Neuronal stem cell (in vitro differentiated cells): ENCODE results near the gene CCDC186.

ENCODE experiments used
- DNase-seq: peaks from one replicate; pipeline ENCODE4 v3.0.0-alpha.2; 2013; ENCODE audit warnings: low spot score
- H2AFZ ChIP-seq: one replicate; pipeline ENCODE4 v1.6.1; 2013; ENCODE audit warnings: mild to moderate bottlenecking, low read length, inconsistent platforms
- H2AK5ac ChIP-seq: 2 replicates; pipeline ENCODE4 v1.6.1; 2013; ENCODE audit warnings: low read depth, mild to moderate bottlenecking, inconsistent platforms, low read length, moderate library complexity, mixed read lengths
- H2BK120ac ChIP-seq: 2 replicates; pipeline ENCODE4 v1.6.1; 2013; ENCODE audit warnings: low read depth, mild to moderate bottlenecking, inconsistent platforms, low read length, moderate library complexity, mixed read lengths
- H2BK12ac ChIP-seq: one replicate; pipeline ENCODE4 v1.6.1; 2013; ENCODE audit warnings: low read length, inconsistent platforms
- H2BK15ac ChIP-seq: 2 replicates; pipeline ENCODE4 v1.6.1; 2013; ENCODE audit warnings: mild to moderate bottlenecking, low read length, inconsistent platforms, mixed read lengths
- H2BK5ac ChIP-seq: one replicate; pipeline ENCODE4 v1.6.1; 2013; ENCODE audit warnings: inconsistent platforms, mild to moderate bottlenecking, low read length, moderate library complexity
- H3K14ac ChIP-seq: one replicate; pipeline ENCODE4 v1.6.1; 2013; ENCODE audit warnings: low read length, inconsistent platforms
- H3K18ac ChIP-seq: 2 replicates; pipeline ENCODE4 v1.6.1; 2013; ENCODE audit warnings: low read length, inconsistent platforms
- H3K23ac ChIP-seq: 2 replicates; pipeline ENCODE4 v1.6.1; 2013; ENCODE audit warnings: low read depth, mild to moderate bottlenecking, mixed read lengths, low read length, inconsistent platforms; ENCODE audit not compliant: poor library complexity
- H3K27ac ChIP-seq: replicated peaks from 3 replicates; pipeline ENCODE4 v1.5.1; 2013; ENCODE audit warnings: low read length, inconsistent platforms
- H3K27me3 ChIP-seq, 3 experiments: 2 replicates each; pipeline ENCODE4 v1.6.1; 2013; ENCODE audit warnings: low read length in 3 of 3, mild to moderate bottlenecking in 2 of 3, inconsistent platforms in 1 of 3, low read depth in 1 of 3, mixed read lengths in 1 of 3, moderate library complexity in 1 of 3; ENCODE audit not compliant: control insufficient read depth in 3 of 3, insufficient read depth in 3 of 3
- H3K36me3 ChIP-seq, 2 donors: replicated peaks in 1 of 2; 2 replicates each; pipeline ENCODE4 v1.6.1; 2013; ENCODE audit warnings: low read length in 2 of 2; ENCODE audit not compliant: control insufficient read depth in 2 of 2, insufficient read depth in 2 of 2
- H3K4ac ChIP-seq: 2 replicates; pipeline ENCODE4 v1.6.1; 2013; ENCODE audit warnings: inconsistent platforms, mild to moderate bottlenecking, low read length, moderate library complexity
- H3K4me1 ChIP-seq, 2 donors: 1 replicate in 1 of 2; 2 replicates in 1 of 2; pipeline ENCODE4 v1.6.1; 2013; ENCODE audit warnings: low read length in 2 of 2, low read depth in 1 of 2; ENCODE audit not compliant: control insufficient read depth in 2 of 2, insufficient read depth in 1 of 2
- H3K4me2 ChIP-seq: one replicate; pipeline ENCODE4 v1.6.1; 2013; ENCODE audit warnings: mild to moderate bottlenecking, low read length, inconsistent platforms; ENCODE audit not compliant: insufficient read depth, poor library complexity, severe bottlenecking
- H3K4me3 ChIP-seq, 2 donors: 2 replicates each; pipeline ENCODE4 v1.5.1; 2013; ENCODE audit warnings: low read length in 2 of 2, mild to moderate bottlenecking in 2 of 2, inconsistent platforms in 1 of 2, moderate library complexity in 1 of 2
- H3K79me1 ChIP-seq: one replicate; pipeline ENCODE4 v1.6.1; 2013; ENCODE audit warnings: low read depth, mild to moderate bottlenecking, inconsistent platforms, low read length, moderate library complexity
- H3K9ac ChIP-seq: one replicate; pipeline ENCODE4 v1.6.1; 2013; ENCODE audit warnings: mild to moderate bottlenecking, low read depth, low read length, inconsistent platforms; ENCODE audit not compliant: poor library complexity
- H3K9me3 ChIP-seq, 2 donors: replicated peaks in 1 of 2; 2 replicates each; pipeline versions ENCODE3 to v1.6.1; 2013; ENCODE audit warnings: low read length in 2 of 2, mild to moderate bottlenecking in 2 of 2, inconsistent platforms in 1 of 2, low read depth in 1 of 2, mixed read lengths in 1 of 2, moderate library complexity in 1 of 2; ENCODE audit not compliant: control insufficient read depth in 2 of 2, insufficient read depth in 1 of 2
- H4K8ac ChIP-seq: one replicate; pipeline ENCODE4 v1.6.1; 2013; ENCODE audit warnings: low read depth, mild to moderate bottlenecking, inconsistent platforms, low read length, moderate library complexity
- H4K91ac ChIP-seq: one replicate; pipeline ENCODE4 v1.6.1; 2013; ENCODE audit warnings: low read length, low read depth, mild to moderate bottlenecking, inconsistent platforms; ENCODE audit not compliant: poor library complexity
- WGBS, 2 donors: extraction: QIAGEN DNeasy Blood & Tissue Kit; methylation state at CpG; one replicate each; pipeline ENCODE4 v1.1.7; 2013; ENCODE audit warnings: missing lambda C conversion rate in 2 of 2, mixed read lengths in 1 of 2; ENCODE audit not compliant: insufficient read length in 2 of 2, insufficient replicate concordance in 1 of 2; ENCODE audit errors: extremely low coverage in 2 of 2; 5-methylcytosine and 5-hydroxymethylcytosine counted together

CCDC186 gene

DNA sequence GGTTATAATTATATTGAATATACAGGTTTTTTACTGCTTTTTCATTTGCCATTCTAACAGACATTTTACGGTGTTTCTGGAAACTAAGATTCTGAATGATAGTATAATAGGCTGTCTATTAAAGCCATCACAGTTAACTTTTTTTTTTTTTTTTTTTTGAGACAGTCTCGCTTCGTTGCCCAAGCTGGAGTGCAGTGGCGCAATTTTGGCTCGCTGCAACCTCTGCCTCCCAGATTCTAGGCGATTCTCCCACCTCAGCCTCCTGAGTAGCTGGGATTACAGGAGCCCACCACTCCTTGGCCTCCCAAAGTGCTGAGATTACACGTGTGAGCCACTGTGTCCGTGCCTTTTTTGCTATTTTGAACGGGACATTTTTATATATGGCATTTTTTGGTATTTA lies 9.6 kb upstream of the CCDC186 start:
- no peak overlapping the region for H3K27ac ChIP-seq
- peaks cover 0 to 2% (median 0%) of the 10 kb centered on the region in 3 experiments for H3K27me3 ChIP-seq
- no CpG with 5 or more reads among the region's 9 CpGs for WGBS, 2 donors
- no peaks in the 10 kb centered on the region for H3K4me1 ChIP-seq
- no peak overlapping the region for H2BK5ac ChIP-seq
- H2AFZ ChIP-seq, result no peak overlapping the region
- no peak overlapping the region for H3K14ac ChIP-seq
- no peak overlapping the region for H2BK15ac ChIP-seq
- H3K9me3 ChIP-seq, result no peaks in the 10 kb centered on the region
- H3K18ac ChIP-seq, result no peak overlapping the region
- no peak overlapping the region for H2AK5ac ChIP-seq
- H3K9ac ChIP-seq, result no peak overlapping the region
- H3K79me1 ChIP-seq, result no peaks in the 10 kb centered on the region
- H2BK12ac ChIP-seq, result no peak overlapping the region
- no peak overlapping the region for H4K91ac ChIP-seq
- no peak overlapping the region for H3K4me2 ChIP-seq
- DNase-seq, result no peak
- H3K23ac ChIP-seq, result no peak overlapping the region
- no peak overlapping the region for H3K4me3 ChIP-seq
- no peaks in the 10 kb centered on the region for H3K36me3 ChIP-seq
- H4K8ac ChIP-seq, result no peak overlapping the region
- H2BK120ac ChIP-seq, result no peak overlapping the region
- no peak overlapping the region for H3K4ac ChIP-seq

DNA sequence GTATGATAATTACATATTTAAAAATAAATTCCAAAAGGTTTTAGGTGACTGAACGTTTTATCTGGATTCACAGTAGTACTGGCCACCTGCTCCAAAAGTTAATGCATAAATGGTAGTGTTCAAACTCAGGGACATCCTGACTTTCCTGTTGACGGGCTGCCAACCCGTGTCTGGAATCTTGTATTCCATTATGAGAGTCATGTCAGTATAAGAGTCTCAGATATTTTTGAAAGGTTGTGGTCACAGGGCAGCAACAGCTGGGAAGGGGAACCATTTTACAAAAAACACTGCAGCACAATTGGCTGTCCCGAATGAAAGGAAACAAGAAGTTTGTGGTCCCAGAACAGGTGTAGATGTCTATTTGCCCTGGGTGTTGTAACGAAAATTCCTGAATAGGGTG lies 8.0 kb upstream of the CCDC186 start:
- Histone ChIP-seq H3K4me2 (no peak overlapping the region), H3K27ac (no peak overlapping the region), H2AFZ (no peak overlapping the region), H3K4ac (no peak overlapping the region), H2AK5ac (no peak overlapping the region), H3K4me1 (no peaks in the 10 kb centered on the region), H3K9ac (no peak overlapping the region), H3K23ac (no peak overlapping the region), H3K9me3 (no peaks in the 10 kb centered on the region), H4K8ac (no peak overlapping the region), H3K4me3 (no peak overlapping the region), H3K18ac (no peak overlapping the region), H4K91ac (no peak overlapping the region), H2BK5ac (no peak overlapping the region), H2BK12ac (no peak overlapping the region), H3K36me3 (no peaks in the 10 kb centered on the region), H3K14ac (no peak overlapping the region), H3K27me3 (peaks cover 0 to 3% (median 0%) of the 10 kb centered on the region in 3 experiments), H3K79me1 (no peaks in the 10 kb centered on the region), H2BK120ac (no peak overlapping the region), H2BK15ac (no peak overlapping the region)
- no CpG with 5 or more reads among the region's 5 CpGs for WGBS, 2 donors
- DNase-seq, result no peak

DNA sequence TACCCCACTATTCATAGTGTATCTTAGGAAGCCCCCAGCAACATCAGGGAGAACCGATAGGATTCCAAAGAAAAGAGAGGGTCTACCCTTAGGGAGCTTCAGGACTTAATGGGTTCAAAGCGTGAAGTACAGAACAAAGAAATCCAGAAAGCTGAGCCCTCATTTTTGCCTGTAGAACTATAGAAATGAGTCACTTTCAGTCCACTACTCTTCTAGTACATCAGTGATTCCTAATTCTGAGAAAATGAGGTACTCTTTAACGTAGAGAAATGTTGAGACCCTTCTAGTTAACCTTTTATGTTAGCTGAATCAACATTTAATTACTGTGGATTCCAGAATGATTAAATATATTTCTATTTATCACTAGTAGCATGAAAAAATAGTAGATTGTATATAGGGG lies 6.9 kb upstream of the CCDC186 start:
- H3K4me2 ChIP-seq, result no peak overlapping the region
- no peak overlapping the region for H2BK5ac ChIP-seq
- H3K4me3 ChIP-seq, result no peak overlapping the region
- H2BK12ac ChIP-seq, result no peak overlapping the region
- no peak overlapping the region for H2BK15ac ChIP-seq
- no peak overlapping the region for H3K14ac ChIP-seq
- no peaks in the 10 kb centered on the region for H3K36me3 ChIP-seq
- H2AK5ac ChIP-seq, result no peak overlapping the region
- H4K8ac ChIP-seq, result no peak overlapping the region
- H3K9me3 ChIP-seq, result no peaks in the 10 kb centered on the region
- H3K4me1 ChIP-seq, result no peaks in the 10 kb centered on the region
- no peak overlapping the region for H3K27ac ChIP-seq
- peaks cover 0 to 4% (median 0%) of the 10 kb centered on the region in 3 experiments for H3K27me3 ChIP-seq
- no peak for DNase-seq
- H2BK120ac ChIP-seq, result no peak overlapping the region
- no peaks in the 10 kb centered on the region for H3K79me1 ChIP-seq
- no peak overlapping the region for H3K4ac ChIP-seq
- H4K91ac ChIP-seq, result no peak overlapping the region
- H3K23ac ChIP-seq, result no peak overlapping the region
- H3K18ac ChIP-seq, result no peak overlapping the region
- no peak overlapping the region for H3K9ac ChIP-seq
- no CpG with 5 or more reads among the region's 3 CpGs for WGBS, 2 donors
- H2AFZ ChIP-seq, result no peak overlapping the region

DNA sequence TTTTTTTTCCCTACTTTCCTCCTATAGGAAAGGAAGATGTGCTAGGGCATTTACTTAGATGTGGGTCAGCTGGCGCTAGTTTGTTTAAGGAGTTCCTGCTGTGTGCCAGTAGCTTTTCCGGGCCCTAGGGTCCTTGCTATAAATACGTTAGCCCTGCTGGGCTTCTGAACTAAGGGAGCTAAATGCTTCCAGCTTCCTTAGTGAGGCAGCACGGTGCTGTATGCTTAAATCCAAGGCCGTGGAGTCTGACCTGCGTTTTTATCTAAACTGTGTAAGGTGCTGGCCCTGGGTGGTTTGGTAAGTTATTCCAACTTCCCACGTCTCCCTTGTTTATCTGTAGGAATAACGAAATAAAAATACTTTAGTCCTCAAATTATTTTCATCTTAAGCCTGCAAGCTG lies 5.7 kb upstream of the CCDC186 start:
- Histone ChIP-seq H4K8ac (no peak overlapping the region), H3K18ac (no peak overlapping the region), H3K27me3 (peaks cover 0 to 16% (median 4%) of the 10 kb centered on the region in 3 experiments), H3K27ac (no peak overlapping the region), H4K91ac (no peak overlapping the region), H3K4me3 (no peak overlapping the region), H3K9me3 (no peaks in the 10 kb centered on the region), H2BK12ac (no peak overlapping the region), H2BK120ac (no peak overlapping the region), H3K9ac (no peak overlapping the region), H2BK5ac (no peak overlapping the region), H2BK15ac (no peak overlapping the region), H2AK5ac (no peak overlapping the region), H3K14ac (no peak overlapping the region), H3K4me2 (no peak overlapping the region), H3K23ac (no peak overlapping the region), H3K4me1 (peaks cover 0 to under 1% of the 10 kb centered on the region in 2 donors), H2AFZ (no peak overlapping the region), H3K36me3 (no peaks in the 10 kb centered on the region), H3K4ac (no peak overlapping the region), H3K79me1 (no peaks in the 10 kb centered on the region)
- DNase-seq, result no peak
- no CpG with 5 or more reads among the region's 8 CpGs for WGBS, 2 donors
